Choroid plexus epithelial cell (primary cell): ENCODE results near the gene AFF4.
"Not testable (repeated sequence)": the region's sequence is repeated elsewhere in the genome, so short reads cannot be mapped to it uniquely, and the experiment has no call there.

ENCODE experiments used
- DNase-seq: peaks from one replicate; pipeline ENCODE4 v3.0.0-alpha.2; 2010; ENCODE audit warnings: low read depth
- H3K4me3 ChIP-seq: 2 replicates; pipeline ENCODE4 v1.5.1; 2011; ENCODE audit warnings: low read depth, mild to moderate bottlenecking, control low read depth, low read length, moderate library complexity
- CTCF ChIP-seq: conservative IDR thresholded peaks from 2 replicates; pipeline ENCODE4 v1.5.1; 2011; ENCODE audit warnings: low read depth, mild to moderate bottlenecking, control low read depth, inconsistent platforms, low read length, moderate library complexity

Gene AFF4

DNA sequence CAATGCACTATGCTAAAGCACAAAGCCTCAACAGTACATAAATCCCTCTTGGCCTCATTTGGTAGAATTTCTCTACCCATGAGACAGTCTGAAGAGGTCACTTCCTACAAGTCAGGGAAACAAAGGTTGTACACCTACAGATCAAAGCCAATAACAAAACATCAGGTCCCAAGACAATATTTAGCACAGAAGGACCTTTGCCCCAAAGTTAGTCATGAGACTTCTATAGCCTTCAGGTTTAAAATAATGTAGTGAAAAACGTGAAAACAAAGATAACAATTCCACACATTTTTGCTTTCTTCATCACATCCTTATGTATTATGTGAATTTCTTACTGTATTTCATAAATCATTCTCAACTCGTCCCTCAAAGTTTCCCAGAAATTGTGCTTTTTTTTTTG is 15.8 kb downstream of the AFF4 start:
- no peak for TF ChIP-seq CTCF
- DNase-seq: peak; percentile 51
- H3K4me3 ChIP-seq: no peak overlapping the region

GRCh38 chr5:132945315-132945714 is 18.1 kb downstream of the AFF4 start:
- not testable (repeated sequence) for DNase-seq

GRCh38 chr5:132943362-132944022 is 19.9 kb downstream of the AFF4 start:
- no peak for TF ChIP-seq CTCF

More at GRCh38 chr5:132945315-132945714, 18.1 kb downstream of the AFF4 start:
- not testable (repeated sequence) for H3K4me3 ChIP-seq

DNA sequence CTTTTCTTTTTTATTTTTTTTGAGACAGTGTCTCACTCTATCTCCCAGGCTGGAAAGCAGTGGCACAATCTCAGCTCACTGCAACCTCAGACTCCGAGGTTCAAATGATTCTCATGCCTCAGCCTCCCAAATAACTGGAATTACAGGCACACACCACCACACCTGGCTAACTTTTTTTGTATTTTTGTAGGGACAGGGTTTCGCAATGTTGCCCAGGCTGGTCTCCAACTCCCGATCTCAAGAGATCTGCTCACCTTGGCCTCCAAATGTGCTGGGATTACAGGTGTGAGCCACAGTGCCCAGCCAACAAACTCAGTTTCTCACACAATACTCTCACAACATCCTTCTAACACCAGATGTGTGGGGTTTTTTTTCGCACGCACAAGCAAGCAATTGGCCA is 22.1 kb downstream of the AFF4 start:
- TF ChIP-seq CTCF: no peak
- no peak for DNase-seq

More at GRCh38 chr5:132943362-132944022, 19.9 kb downstream of the AFF4 start:
- no peak overlapping the region for H3K4me3 ChIP-seq
- DNase-seq: no peak

GRCh38 chr5:132928062-132928407 is 35.4 kb downstream of the AFF4 start:
- TF ChIP-seq CTCF: no peak
- H3K4me3 ChIP-seq: no peak overlapping the region
- DNase-seq: no peak

More for the DNA sequence above, 22.1 kb downstream of the AFF4 start:
- H3K4me3 ChIP-seq: no peak overlapping the region

DNA sequence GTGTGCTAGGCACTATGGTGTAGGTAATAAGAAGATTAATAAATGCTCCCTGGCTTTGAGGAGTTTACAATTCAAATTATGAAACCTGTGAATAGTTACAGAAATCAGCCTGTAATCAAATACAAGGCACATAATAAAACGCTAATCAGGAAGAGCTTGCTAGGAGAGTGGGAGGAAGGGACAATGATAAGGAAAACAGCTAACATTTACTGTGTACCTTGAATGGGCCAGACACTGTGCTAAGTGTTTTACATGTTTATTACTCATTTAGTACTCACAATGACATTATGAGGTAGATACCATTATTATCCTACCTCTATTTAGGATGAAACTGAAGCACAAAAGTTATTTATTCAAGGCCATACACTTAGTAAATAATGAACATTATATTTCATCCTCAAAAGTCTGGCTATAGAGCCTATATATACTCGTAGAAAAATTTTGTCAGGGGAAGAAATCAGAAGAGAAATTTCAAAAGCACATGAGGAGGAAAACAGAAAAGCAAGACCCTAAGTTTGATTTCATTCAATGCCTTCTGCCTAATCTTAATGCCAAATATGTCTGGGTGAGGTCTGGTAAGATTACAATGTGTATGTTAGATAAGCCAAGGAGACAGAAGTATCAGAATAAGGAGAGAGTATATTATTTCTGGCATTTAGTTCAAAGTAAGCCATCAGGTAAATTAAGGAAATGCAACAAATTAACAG is 35.9 kb downstream of the AFF4 start:
- no peak for TF ChIP-seq CTCF
- no peak for DNase-seq

GRCh38 chr5:132926437-132926836 is 37.0 kb downstream of the AFF4 start:
- TF ChIP-seq CTCF: no peak
- no peak for DNase-seq
- no peak overlapping the region for H3K4me3 ChIP-seq

More for the DNA sequence above, 35.9 kb downstream of the AFF4 start:
- H3K4me3 ChIP-seq: no peak overlapping the region
